CD14-positive monocyte (primary cell): Measurements from ENCODE around the gene HES4. TPM values are rescaled to one million over a fixed set of nuclear protein-coding genes. Genes with fewer than 3 reads are reported as not detected.

Experiments used
- DNase-seq, 3 donors: peaks; one replicate each; pipeline ENCODE4 v3.0.0-alpha.2; 2011 to 2022
- H2AFZ ChIP-seq: 2 replicates; pipeline ENCODE4 v1.6.0; 2012; ENCODE audit warnings: mild to moderate bottlenecking, low read depth, low read length, inconsistent platforms; ENCODE audit not compliant: insufficient read depth, poor library complexity, severe bottlenecking
- H3K27ac ChIP-seq, 2 donors: 1 replicate in 1 of 2; 2 replicates in 1 of 2; pipeline ENCODE4 v1.5.1; 2012 to 2013; ENCODE audit warnings: low read length in 2 of 2, control low read depth in 1 of 2, inconsistent platforms in 1 of 2, low read depth in 1 of 2, mild to moderate bottlenecking in 1 of 2
- H3K27me3 ChIP-seq, 2 donors: one replicate each; pipeline versions ENCODE4 v1.6.0 to v1.6.1; 2011 to 2013; ENCODE audit warnings: low read length in 2 of 2; ENCODE audit not compliant: control insufficient read depth in 2 of 2, insufficient read depth in 2 of 2
- H3K36me3 ChIP-seq, 2 donors: replicated peaks in 1 of 2; 1 replicate in 1 of 2; 2 replicates in 1 of 2; pipeline versions ENCODE4 v1.5.1 to v1.6.1; 2012 to 2013; ENCODE audit warnings: low read length in 2 of 2, control low read depth in 1 of 2, inconsistent platforms in 1 of 2, mild to moderate bottlenecking in 1 of 2; ENCODE audit not compliant: insufficient read depth in 2 of 2, control insufficient read depth in 1 of 2
- H3K4me1 ChIP-seq, 2 donors: 1 replicate in 1 of 2; 2 replicates in 1 of 2; pipeline versions ENCODE4 v1.5.1 to v1.6.1; 2012 to 2013; ENCODE audit warnings: low read length in 2 of 2, control low read depth in 1 of 2, inconsistent platforms in 1 of 2, mild to moderate bottlenecking in 1 of 2, moderate library complexity in 1 of 2; ENCODE audit not compliant: insufficient read depth in 2 of 2, control insufficient read depth in 1 of 2
- H3K4me2 ChIP-seq: replicated peaks from 2 replicates; pipeline ENCODE3; 2012; ENCODE audit warnings: low read length, moderate library complexity, mild to moderate bottlenecking; ENCODE audit not compliant: poor library complexity, severe bottlenecking; ENCODE audit errors: extremely low read depth
- H3K4me3 ChIP-seq, 3 experiments: fragments of 200-600 bp in 1 of 3; sonication (generic) in 1 of 3; replicated peaks in 1 of 3; 1 replicate in 2 of 3; 2 replicates in 1 of 3; pipeline ENCODE4 v1.5.1; 2011 to 2013; ENCODE audit warnings: low read length in 3 of 3, mild to moderate bottlenecking in 3 of 3, control low read depth in 2 of 3, low read depth in 2 of 3, inconsistent platforms in 1 of 3, moderate library complexity in 1 of 3
- H3K79me2 ChIP-seq: 2 replicates; pipeline ENCODE4 v1.6.0; 2012; ENCODE audit warnings: mild to moderate bottlenecking, control low read depth, inconsistent platforms, low read length, moderate library complexity; ENCODE audit not compliant: insufficient read depth
- H3K9ac ChIP-seq: 2 replicates; pipeline ENCODE4 v1.6.0; 2017; ENCODE audit warnings: low read length, mild to moderate bottlenecking; ENCODE audit not compliant: insufficient read depth, poor library complexity, severe bottlenecking
- H3K9me3 ChIP-seq, 2 donors: replicated peaks in 1 of 2; 1 replicate in 1 of 2; 2 replicates in 1 of 2; pipeline versions ENCODE4 v1.5.1 to v1.6.1; 2012 to 2013; ENCODE audit warnings: low read length in 2 of 2, control low read depth in 1 of 2; ENCODE audit not compliant: control insufficient read depth in 1 of 2, insufficient read depth in 1 of 2
- H4K20me1 ChIP-seq: 2 replicates; pipeline ENCODE4 v1.6.0; 2012; ENCODE audit warnings: mild to moderate bottlenecking, low read length, control low read depth, moderate library complexity; ENCODE audit not compliant: insufficient read depth
- H3K27ac Mint-ChIP-seq, 7 donors: one replicate each; pipeline ENCODE4 v1.8.0; 2020; ENCODE audit warnings: mild to moderate bottlenecking in 7 of 7, mixed read lengths in 7 of 7, moderate library complexity in 6 of 7, inconsistent platforms in 2 of 7
- H3K27me3 Mint-ChIP-seq, 3 donors: one replicate each; pipeline ENCODE4 v1.8.0; 2021 to 2022; ENCODE audit warnings: low read depth in 3 of 3, mild to moderate bottlenecking in 3 of 3, mixed read lengths in 3 of 3, moderate library complexity in 3 of 3, inconsistent platforms in 1 of 3
- H3K36me3 Mint-ChIP-seq, 2 donors: one replicate each; pipeline ENCODE4 v1.8.0; 2020; ENCODE audit warnings: mixed read lengths in 2 of 2, inconsistent platforms in 1 of 2, mild to moderate bottlenecking in 1 of 2
- H3K4me1 Mint-ChIP-seq: one replicate; pipeline ENCODE4 v1.8.0; 2020; ENCODE audit warnings: mild to moderate bottlenecking, mixed read lengths
- H3K4me3 Mint-ChIP-seq, 2 donors: one replicate each; pipeline ENCODE4 v1.8.0; 2020; ENCODE audit warnings: mild to moderate bottlenecking in 2 of 2, mixed read lengths in 2 of 2, moderate library complexity in 1 of 2
- H3K9me3 Mint-ChIP-seq, 7 donors: one replicate each; pipeline ENCODE4 v1.8.0; 2020 to 2022; ENCODE audit warnings: mixed read lengths in 7 of 7, mild to moderate bottlenecking in 6 of 7, moderate library complexity in 6 of 7, inconsistent platforms in 2 of 7
- WGBS: methylation state at CpG from one replicate; pipeline ENCODE4 v1.1.5; 2013; ENCODE audit warnings: missing lambda C conversion rate; ENCODE audit not compliant: insufficient coverage; 5-methylcytosine and 5-hydroxymethylcytosine counted together
- intact Hi-C, 2 donors: fragments of 100-400 bp; cut with micrococcal nuclease; formaldehyde crosslinking; loops; one replicate each; pipeline versions ENCODE4 v1.15.0 to v1.15.1; 2023
- polyA plus RNA-seq, 3 donors: library from polyadenylated mRNA; depleted of rRNA in 1 of 3; unstranded in 2 of 3; stranded (reverse) in 1 of 3; fragments of 300-500 nt in 2 of 3; fragments of >200 nt in 1 of 3; fragmentation: Illumina TruSeq in 2 of 3; gene quantifications; 1 replicate in 2 of 3; 2 replicates in 1 of 3; pipeline ENCODE4 v1.2.3, GENCODE V29; 2012 to 2021
- TF ChIP-seq, protein P1 (sequence below): fragments of 200-600 bp; IDR thresholded peaks from one replicate; pipeline ENCODE4 v1.8.0; 2022; ENCODE audit warnings: antibody characterized with exemption, mild to moderate bottlenecking

Gene HES4
- polyA plus RNA-seq, 3 donors: 1.4 to 26.8 (median 2.0) TPM

DNA sequence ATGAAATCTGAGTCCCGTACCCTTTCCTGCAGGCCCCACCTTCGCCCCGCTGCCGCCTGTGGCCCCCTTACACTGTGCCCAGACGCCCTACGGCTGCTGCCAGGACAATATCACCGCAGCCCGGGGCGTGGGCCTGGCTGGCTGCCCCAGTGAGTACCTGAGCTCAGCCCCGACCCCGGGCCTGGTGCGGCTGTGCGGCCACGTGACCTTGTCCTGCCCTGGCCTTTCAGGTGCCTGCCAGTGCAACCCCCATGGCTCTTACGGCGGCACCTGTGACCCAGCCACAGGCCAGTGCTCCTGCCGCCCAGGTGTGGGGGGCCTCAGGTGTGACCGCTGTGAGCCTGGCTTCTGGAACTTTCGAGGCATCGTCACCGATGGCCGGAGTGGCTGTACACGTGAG is 45.2 kb upstream of the HES4 start:
- TF ChIP-seq, protein P1, sequence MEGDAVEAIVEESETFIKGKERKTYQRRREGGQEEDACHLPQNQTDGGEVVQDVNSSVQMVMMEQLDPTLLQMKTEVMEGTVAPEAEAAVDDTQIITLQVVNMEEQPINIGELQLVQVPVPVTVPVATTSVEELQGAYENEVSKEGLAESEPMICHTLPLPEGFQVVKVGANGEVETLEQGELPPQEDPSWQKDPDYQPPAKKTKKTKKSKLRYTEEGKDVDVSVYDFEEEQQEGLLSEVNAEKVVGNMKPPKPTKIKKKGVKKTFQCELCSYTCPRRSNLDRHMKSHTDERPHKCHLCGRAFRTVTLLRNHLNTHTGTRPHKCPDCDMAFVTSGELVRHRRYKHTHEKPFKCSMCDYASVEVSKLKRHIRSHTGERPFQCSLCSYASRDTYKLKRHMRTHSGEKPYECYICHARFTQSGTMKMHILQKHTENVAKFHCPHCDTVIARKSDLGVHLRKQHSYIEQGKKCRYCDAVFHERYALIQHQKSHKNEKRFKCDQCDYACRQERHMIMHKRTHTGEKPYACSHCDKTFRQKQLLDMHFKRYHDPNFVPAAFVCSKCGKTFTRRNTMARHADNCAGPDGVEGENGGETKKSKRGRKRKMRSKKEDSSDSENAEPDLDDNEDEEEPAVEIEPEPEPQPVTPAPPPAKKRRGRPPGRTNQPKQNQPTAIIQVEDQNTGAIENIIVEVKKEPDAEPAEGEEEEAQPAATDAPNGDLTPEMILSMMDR: no peak
- peaks cover 4 to 14% (median 13%) of the 10 kb centered on the region in 3 donors for H3K27me3 Mint-ChIP-seq
- Histone ChIP-seq H3K9ac (no peak overlapping the region), H3K79me2 (no peaks in the 10 kb centered on the region), H3K27ac (no peak overlapping the region), H3K4me2 (no peak overlapping the region), H3K4me3 (no peak overlapping the region), H2AFZ (no peak overlapping the region), H3K9me3 (no peaks in the 10 kb centered on the region), H3K27me3 (peaks cover under 1 to 4% of the 10 kb centered on the region in 2 donors), H3K36me3 (no peaks in the 10 kb centered on the region), H4K20me1 (no peaks in the 10 kb centered on the region), H3K4me1 (peaks cover 5 to 6% of the 10 kb centered on the region in 2 donors)
- intact Hi-C loops: no loop called here
- no peak overlapping the region for H3K27ac Mint-ChIP-seq
- H3K4me1 Mint-ChIP-seq: peaks cover under 1% of the 10 kb centered on the region
- no peaks in the 10 kb centered on the region for H3K36me3 Mint-ChIP-seq
- H3K4me3 Mint-ChIP-seq: no peak overlapping the region
- DNase-seq: no peak
- peaks cover 0 to 11% (median 3%) of the 10 kb centered on the region in 7 donors for H3K9me3 Mint-ChIP-seq
- WGBS: 94% methylated on average over 19 of the region's 23 CpGs

DNA sequence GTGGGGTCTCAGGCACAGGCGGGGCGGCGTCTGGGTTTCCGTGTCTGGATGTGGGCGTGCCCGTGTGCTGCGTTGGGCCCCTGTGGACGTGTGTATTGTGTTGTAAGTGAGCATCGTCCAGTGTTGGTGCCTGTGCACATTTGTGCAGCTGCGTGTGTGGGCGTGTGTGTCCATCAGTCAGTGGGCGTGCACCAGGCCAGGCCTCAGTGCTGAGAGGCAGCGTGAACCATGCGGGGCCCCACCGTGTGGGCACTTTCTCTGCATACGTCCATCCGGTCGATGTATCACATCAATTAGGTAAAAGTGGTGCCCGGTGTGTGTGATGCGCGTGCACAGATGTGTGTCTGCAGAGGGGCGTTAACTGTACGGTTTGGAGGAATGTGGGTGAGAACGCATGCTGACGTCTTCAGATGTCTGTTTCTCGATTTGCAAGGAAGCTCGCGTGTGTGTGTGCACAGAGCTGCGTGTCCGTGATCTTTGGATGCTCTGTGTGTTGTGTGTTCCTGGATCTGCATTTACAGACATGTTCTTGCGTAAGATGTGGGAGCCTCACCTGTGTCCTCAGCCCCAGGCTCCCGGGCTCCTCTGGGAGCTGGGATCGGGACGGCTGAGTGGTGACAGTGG is 44.7 kb upstream of the HES4 start:
- Histone ChIP-seq H3K27ac (no peak overlapping the region), H3K36me3 (no peaks in the 10 kb centered on the region), H3K79me2 (no peaks in the 10 kb centered on the region), H3K4me2 (no peak overlapping the region), H3K4me1 (peaks cover 11% of the 10 kb centered on the region in 2 donors), H4K20me1 (no peaks in the 10 kb centered on the region), H3K9me3 (no peaks in the 10 kb centered on the region), H3K27me3 (peaks cover 3 to 10% of the 10 kb centered on the region in 2 donors), H2AFZ (no peak overlapping the region), H3K4me3 (no peak overlapping the region), H3K9ac (no peak overlapping the region)
- Mint-ChIP-seq H3K36me3 (peaks cover 0 to under 1% of the 10 kb centered on the region in 2 donors), H3K27me3 (peaks cover 9 to 20% (median 19%) of the 10 kb centered on the region in 3 donors), H3K4me1 (peaks cover 6% of the 10 kb centered on the region), H3K4me3 (no peak overlapping the region), H3K9me3 (peaks cover 0 to 11% (median 3%) of the 10 kb centered on the region in 7 donors), H3K27ac (no peak overlapping the region)
- WGBS: 91% methylated on average over 31 of the region's 34 CpGs
- intact Hi-C loops: no loop called here
- TF ChIP-seq, protein P1: no peak
- no peak for DNase-seq
